ENCODE measurements around the gene ATG2A.

DNA sequence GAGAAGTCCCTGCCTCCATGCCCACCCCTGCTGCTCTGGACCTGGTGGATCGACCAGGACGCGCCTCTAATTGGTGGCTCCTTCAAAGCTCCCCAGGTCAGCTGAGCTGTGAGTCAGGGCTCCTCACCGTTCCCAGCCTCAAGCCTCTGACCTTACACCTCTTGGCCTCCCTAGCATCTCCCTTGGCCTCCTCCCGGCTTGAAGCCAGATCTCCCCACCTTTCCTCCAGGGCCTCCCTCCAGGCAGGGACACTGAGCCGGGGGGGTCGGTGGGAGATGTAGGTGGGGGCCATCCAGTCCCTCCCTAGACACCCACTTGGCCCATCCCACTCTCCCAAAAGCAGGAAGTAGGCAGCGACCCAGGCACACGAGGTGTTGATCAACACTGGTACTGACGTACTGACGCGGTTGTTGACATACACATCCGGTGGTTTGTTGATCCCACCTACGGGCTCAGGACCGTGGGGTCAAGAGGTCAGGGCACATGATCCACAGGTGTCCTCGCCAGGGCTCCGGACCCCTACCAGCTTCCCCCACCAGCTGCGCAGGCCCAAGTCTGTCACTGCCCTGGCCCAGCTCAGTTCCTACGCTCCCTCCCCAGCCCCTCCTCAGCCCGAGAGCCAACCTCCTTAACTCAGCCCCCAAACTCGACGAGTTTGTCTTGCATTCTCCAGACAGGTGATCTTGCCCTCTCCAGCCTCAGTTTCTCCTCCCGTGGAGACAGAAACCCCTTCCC is 802 bp downstream of the ATG2A start:
- TF ChIP-seq CTCF (IDR thresholded peaks at IDR 0.05; ENCODE audit: control extremely low read depth in 1 of 3, insufficient read depth in 1 of 3, low read depth in 1 of 3, low read length in 3 of 3) (no peak), ATF3 (IDR thresholded peaks at IDR 0.05; ENCODE audit: insufficient read depth, low read depth, low read length) (no peak), EZH2 (IDR thresholded peaks at IDR 0.05; ENCODE audit: low read depth, low read length, severe bottlenecking) (no peak)
